ENCODE results near the gene UHRF1.

UHRF1 gene

GRCh38 chr19:4987256-4987655, 78.0 kb downstream of the UHRF1 start:
- WGBS, 2 experiments: 79 to 87% methylated on average over 11 of the region's 11 CpGs
- no peak overlapping the region for H3K4me3 ChIP-seq (ENCODE audit: insufficient read depth, low read depth, low read length)
- H3K27ac ChIP-seq (ENCODE audit: insufficient read depth, low read depth, low read length, poor library complexity, severe bottlenecking): no peak overlapping the region
- no peaks in the 10 kb centered on the region for H3K36me3 ChIP-seq (ENCODE audit: control insufficient read depth, insufficient read depth, low read length)
- H3K27me3 ChIP-seq (ENCODE audit: control insufficient read depth, insufficient read depth, low read length, poor library complexity, severe bottlenecking): no peaks in the 10 kb centered on the region
- peaks cover 25% of the 10 kb centered on the region for H3K4me1 ChIP-seq (ENCODE audit: control insufficient read depth, insufficient read depth, low read length)
- H3K9me3 ChIP-seq (ENCODE audit: control insufficient read depth, low read length): no peaks in the 10 kb centered on the region

DNA sequence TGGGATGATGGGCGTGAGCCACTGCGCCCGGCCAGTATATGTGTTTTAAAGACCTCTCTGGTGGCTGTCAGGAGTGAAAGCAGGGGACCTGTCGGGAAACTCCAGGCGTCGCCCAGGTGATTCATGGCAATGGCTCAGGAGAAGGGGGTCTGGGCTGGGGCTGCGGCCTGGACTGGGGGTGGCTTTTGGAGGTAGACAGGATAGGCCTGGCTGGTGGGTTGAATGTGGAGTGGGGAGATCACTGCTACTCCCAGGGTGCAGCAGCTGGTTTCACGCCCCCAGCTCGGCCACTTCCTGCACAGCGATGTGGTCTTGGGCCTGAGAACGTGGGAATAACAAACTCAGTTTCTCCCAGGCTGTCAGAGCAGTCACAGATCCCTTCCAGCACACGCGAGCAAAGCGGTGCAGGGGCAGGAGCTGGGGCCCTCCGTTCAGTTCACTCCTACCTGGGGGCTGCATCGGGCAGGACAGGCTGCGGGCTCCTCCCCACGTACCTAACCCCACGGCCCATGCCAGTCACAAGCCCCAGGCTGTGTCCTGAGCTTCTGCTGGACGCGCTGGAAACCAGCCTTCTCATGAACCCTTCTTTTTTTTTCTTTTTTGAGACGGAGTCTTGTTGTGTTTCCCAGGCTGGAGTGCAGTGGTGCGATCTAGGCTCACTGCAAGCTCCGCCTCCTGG, 78.5 kb downstream of the UHRF1 start:
- 93 to 95% methylated on average over 24 of the region's 24 CpGs for WGBS, 2 experiments
- Histone ChIP-seq H3K4me3 (ENCODE audit: insufficient read depth, low read depth, low read length) (no peak overlapping the region), H3K9me3 (ENCODE audit: control insufficient read depth, low read length) (no peaks in the 10 kb centered on the region), H3K27me3 (ENCODE audit: control insufficient read depth, insufficient read depth, low read length, poor library complexity, severe bottlenecking) (no peaks in the 10 kb centered on the region), H3K4me1 (ENCODE audit: control insufficient read depth, insufficient read depth, low read length) (peaks cover 25% of the 10 kb centered on the region), H3K36me3 (ENCODE audit: control insufficient read depth, insufficient read depth, low read length) (no peaks in the 10 kb centered on the region), H3K27ac (ENCODE audit: insufficient read depth, low read depth, low read length, poor library complexity, severe bottlenecking) (no peak overlapping the region)

GRCh38 chr19:4988770-4989251, 79.5 kb downstream of the UHRF1 start:
- Histone ChIP-seq H3K27ac (ENCODE audit: insufficient read depth, low read depth, low read length, poor library complexity, severe bottlenecking) (peak overlapping the region; percentile 26), H3K4me3 (ENCODE audit: insufficient read depth, low read depth, low read length) (no peak overlapping the region)

GRCh38 chr19:4990306-4990705, 81.0 kb downstream of the UHRF1 start:
- Histone ChIP-seq H3K9me3 (ENCODE audit: control insufficient read depth, low read length) (no peaks in the 10 kb centered on the region), H3K27ac (ENCODE audit: insufficient read depth, low read depth, low read length, poor library complexity, severe bottlenecking) (no peak overlapping the region), H3K4me1 (ENCODE audit: control insufficient read depth, insufficient read depth, low read length) (peaks cover 15% of the 10 kb centered on the region), H3K4me3 (ENCODE audit: insufficient read depth, low read depth, low read length) (no peak overlapping the region), H3K36me3 (ENCODE audit: control insufficient read depth, insufficient read depth, low read length) (no peaks in the 10 kb centered on the region), H3K27me3 (ENCODE audit: control insufficient read depth, insufficient read depth, low read length, poor library complexity, severe bottlenecking) (no peaks in the 10 kb centered on the region)
- 94 to 95% methylated on average over 7 of the region's 7 CpGs for WGBS, 2 experiments

More at GRCh38 chr19:4988770-4989251, 79.5 kb downstream of the UHRF1 start:
- 77 to 81% methylated on average over 13 of the region's 13 CpGs for WGBS, 2 experiments
- H3K36me3 ChIP-seq (ENCODE audit: control insufficient read depth, insufficient read depth, low read length): no peaks in the 10 kb centered on the region
- H3K4me1 ChIP-seq (ENCODE audit: control insufficient read depth, insufficient read depth, low read length): peaks cover 23% of the 10 kb centered on the region
- no peaks in the 10 kb centered on the region for H3K9me3 ChIP-seq (ENCODE audit: control insufficient read depth, low read length)
- H3K27me3 ChIP-seq (ENCODE audit: control insufficient read depth, insufficient read depth, low read length, poor library complexity, severe bottlenecking): no peaks in the 10 kb centered on the region

- no peaks in the 10 kb centered on the region for H3K9me3 ChIP-seq (ENCODE audit: control insufficient read depth, low read length)
- WGBS, 2 experiments: 93% methylated on average over 9 of the region's 9 CpGs
- no peak overlapping the region for H3K4me3 ChIP-seq (ENCODE audit: insufficient read depth, low read depth, low read length)
- no peaks in the 10 kb centered on the region for H3K27me3 ChIP-seq (ENCODE audit: control insufficient read depth, insufficient read depth, low read length, poor library complexity, severe bottlenecking)
- H3K36me3 ChIP-seq (ENCODE audit: control insufficient read depth, insufficient read depth, low read length): no peaks in the 10 kb centered on the region
- no peak overlapping the region for H3K27ac ChIP-seq (ENCODE audit: insufficient read depth, low read depth, low read length, poor library complexity, severe bottlenecking)
- peaks cover 7% of the 10 kb centered on the region for H3K4me1 ChIP-seq (ENCODE audit: control insufficient read depth, insufficient read depth, low read length)
These were observed 82.2 kb downstream of the UHRF1 start for GRCh38 chr19:4991538-4991937.

GRCh38 chr19:4991996-4992698, 82.8 kb downstream of the UHRF1 start:
- no peak overlapping the region for H3K4me3 ChIP-seq (ENCODE audit: insufficient read depth, low read depth, low read length)
- H3K9me3 ChIP-seq (ENCODE audit: control insufficient read depth, low read length): no peaks in the 10 kb centered on the region
- 94 to 96% methylated on average over 12 to 13 of the region's 13 CpGs for WGBS, 2 experiments
- H3K36me3 ChIP-seq (ENCODE audit: control insufficient read depth, insufficient read depth, low read length): no peaks in the 10 kb centered on the region
- no peaks in the 10 kb centered on the region for H3K27me3 ChIP-seq (ENCODE audit: control insufficient read depth, insufficient read depth, low read length, poor library complexity, severe bottlenecking)
- no peak overlapping the region for H3K27ac ChIP-seq (ENCODE audit: insufficient read depth, low read depth, low read length, poor library complexity, severe bottlenecking)
- peaks cover 4% of the 10 kb centered on the region for H3K4me1 ChIP-seq (ENCODE audit: control insufficient read depth, insufficient read depth, low read length)

DNA sequence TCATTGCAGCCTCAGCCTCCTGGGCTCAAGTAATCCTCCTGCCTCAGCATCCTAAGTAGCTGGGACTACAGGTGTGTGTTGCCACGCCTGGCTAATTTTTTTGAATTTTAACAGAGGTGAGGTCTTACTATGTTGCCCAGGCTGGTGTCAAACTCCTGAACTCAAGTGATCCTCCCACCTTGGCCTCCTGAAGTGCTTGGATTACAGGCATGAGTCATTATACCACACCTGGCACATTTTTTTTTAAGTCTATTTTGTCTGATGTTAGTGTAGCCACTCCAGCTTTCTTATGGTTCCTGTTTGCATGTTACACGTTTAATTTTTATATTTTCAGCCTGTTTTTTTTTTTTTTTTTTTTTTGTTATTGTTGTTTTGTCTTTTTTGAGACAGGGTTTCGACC, 84.4 kb downstream of the UHRF1 start:
- Histone ChIP-seq H3K27ac (ENCODE audit: insufficient read depth, low read depth, low read length, poor library complexity, severe bottlenecking) (no peak overlapping the region), H3K27me3 (ENCODE audit: control insufficient read depth, insufficient read depth, low read length, poor library complexity, severe bottlenecking) (no peaks in the 10 kb centered on the region), H3K9me3 (ENCODE audit: control insufficient read depth, low read length) (no peaks in the 10 kb centered on the region), H3K4me1 (ENCODE audit: control insufficient read depth, insufficient read depth, low read length) (no peaks in the 10 kb centered on the region), H3K36me3 (ENCODE audit: control insufficient read depth, insufficient read depth, low read length) (no peaks in the 10 kb centered on the region), H3K4me3 (ENCODE audit: insufficient read depth, low read depth, low read length) (no peak overlapping the region)
- WGBS, 2 experiments: 95 to 98% methylated on average over 3 of the region's 3 CpGs

DNA sequence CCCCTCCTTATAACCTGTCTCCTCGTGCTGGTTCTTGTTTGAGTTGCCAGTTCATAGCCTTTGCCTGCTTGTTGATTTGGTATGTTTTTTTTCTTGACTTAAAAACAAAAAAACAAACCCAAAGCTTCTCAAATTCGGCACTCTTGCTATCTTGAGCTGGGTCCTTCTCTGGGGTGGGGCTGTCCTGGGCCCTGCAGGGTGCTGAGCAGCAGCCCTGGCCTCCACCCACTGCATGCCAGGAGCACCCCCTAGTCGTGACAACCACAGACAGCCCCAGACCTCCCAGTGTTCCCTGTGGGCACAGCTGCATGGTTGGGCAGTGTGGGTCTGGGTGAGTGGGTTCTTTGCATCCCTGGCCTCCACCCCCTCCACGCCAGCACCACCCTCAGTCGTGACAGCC, 87.4 kb downstream of the UHRF1 start:
- Histone ChIP-seq H3K9me3 (ENCODE audit: control insufficient read depth, low read length) (no peaks in the 10 kb centered on the region), H3K36me3 (ENCODE audit: control insufficient read depth, insufficient read depth, low read length) (no peaks in the 10 kb centered on the region), H3K27ac (ENCODE audit: insufficient read depth, low read depth, low read length, poor library complexity, severe bottlenecking) (no peak overlapping the region), H3K4me1 (ENCODE audit: control insufficient read depth, insufficient read depth, low read length) (no peaks in the 10 kb centered on the region), H3K27me3 (ENCODE audit: control insufficient read depth, insufficient read depth, low read length, poor library complexity, severe bottlenecking) (no peaks in the 10 kb centered on the region), H3K4me3 (ENCODE audit: insufficient read depth, low read depth, low read length) (no peak overlapping the region)
- WGBS, 2 experiments: 89 to 96% methylated on average over 4 to 5 of the region's 5 CpGs

GRCh38 chr19:4997297-4997696, 88.0 kb downstream of the UHRF1 start:
- Histone ChIP-seq H3K27me3 (ENCODE audit: control insufficient read depth, insufficient read depth, low read length, poor library complexity, severe bottlenecking) (no peaks in the 10 kb centered on the region), H3K4me3 (ENCODE audit: insufficient read depth, low read depth, low read length) (no peak overlapping the region), H3K9me3 (ENCODE audit: control insufficient read depth, low read length) (no peaks in the 10 kb centered on the region), H3K4me1 (ENCODE audit: control insufficient read depth, insufficient read depth, low read length) (no peaks in the 10 kb centered on the region), H3K36me3 (ENCODE audit: control insufficient read depth, insufficient read depth, low read length) (no peaks in the 10 kb centered on the region), H3K27ac (ENCODE audit: insufficient read depth, low read depth, low read length, poor library complexity, severe bottlenecking) (no peak overlapping the region)
- 93% methylated on average over 12 of the region's 12 CpGs for WGBS, 2 experiments

DNA sequence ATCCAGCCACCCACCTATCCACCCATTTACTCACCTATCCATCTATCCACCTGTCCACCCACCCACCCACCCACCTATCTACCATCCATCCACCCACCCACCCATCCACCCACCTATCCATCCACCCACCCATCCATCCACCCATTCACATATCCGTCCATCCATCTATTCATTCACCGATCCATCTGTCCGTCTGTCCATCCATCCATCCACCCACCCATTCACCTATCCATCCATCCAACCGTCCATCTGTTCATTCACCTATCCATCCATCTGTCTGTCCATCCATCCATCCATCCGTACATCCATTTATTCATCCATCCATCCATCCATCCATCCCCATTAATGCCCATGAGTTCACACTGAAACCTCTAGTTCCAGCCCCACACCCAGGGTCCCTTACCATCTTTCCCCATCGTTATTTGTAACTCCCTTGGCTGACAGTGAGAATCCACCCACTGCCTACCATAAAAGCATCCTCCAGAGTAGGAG, 90.9 kb downstream of the UHRF1 start:
- Histone ChIP-seq H3K36me3 (ENCODE audit: control insufficient read depth, insufficient read depth, low read length) (no peaks in the 10 kb centered on the region), H3K4me1 (ENCODE audit: control insufficient read depth, insufficient read depth, low read length) (no peaks in the 10 kb centered on the region), H3K4me3 (ENCODE audit: insufficient read depth, low read depth, low read length) (no peak overlapping the region), H3K27me3 (ENCODE audit: control insufficient read depth, insufficient read depth, low read length, poor library complexity, severe bottlenecking) (no peaks in the 10 kb centered on the region), H3K27ac (ENCODE audit: insufficient read depth, low read depth, low read length, poor library complexity, severe bottlenecking) (no peak overlapping the region), H3K9me3 (ENCODE audit: control insufficient read depth, low read length) (no peaks in the 10 kb centered on the region)
- WGBS, 2 experiments: 91 to 93% methylated on average over 6 of the region's 6 CpGs
